CD4-positive, alpha-beta T cell (primary cell): ENCODE data around the gene RPL31. TPM values are rescaled to one million over a fixed set of nuclear protein-coding genes. Genes with fewer than 3 reads are reported as not detected.
A peak's percentile ranks its signal among the peaks of the same experiment; 100 is the strongest.

Experiments used
- ATAC-seq: fragments of 200-7000 bp; cut with Tn5 transposase; one replicate; pipeline ENCODE4 v1.10.0; 2022; ENCODE audit warnings: mild to moderate bottlenecking; ENCODE audit not compliant: poor library complexity
- CTCF ChIA-PET: fragments of 350-600 bp; sonication (Branson Sonifier 250); formaldehyde crosslinking; loops from one replicate; lab custom pipeline; 2021; ENCODE audit warnings: antibody characterized with exemption, inconsistent platforms; lab: Charles Lee
- POLR2A ChIA-PET: fragments of 350-600 bp; sonication (Branson Sonifier 250); formaldehyde crosslinking; loops from one replicate; lab custom pipeline; 2021; ENCODE audit warnings: antibody characterized with exemption, inconsistent platforms; lab: Charles Lee
- DNase-seq, 14 experiments: peaks; one replicate each; pipeline ENCODE4 v3.0.0-alpha.2; 2013 to 2020; ENCODE audit warnings: mixed read lengths in 2 of 14
- H3K27ac ChIP-seq, 2 donors: one replicate each; pipeline versions ENCODE4 v1.5.1 to v1.7.0; 2013; ENCODE audit warnings: low read length in 2 of 2, low read depth in 1 of 2, mild to moderate bottlenecking in 1 of 2
- H3K27me3 ChIP-seq, 2 experiments: 1 replicate in 1 of 2; 2 replicates in 1 of 2; pipeline versions ENCODE4 v1.6.1 to v1.7.0; 2013; ENCODE audit warnings: low read length in 2 of 2, control low read depth in 1 of 2, mild to moderate bottlenecking in 1 of 2, moderate library complexity in 1 of 2; ENCODE audit not compliant: insufficient read depth in 2 of 2, control insufficient read depth in 1 of 2
- H3K36me3 ChIP-seq: one replicate; pipeline ENCODE4 v1.6.1; 2013; ENCODE audit warnings: low read length, control low read depth; ENCODE audit not compliant: insufficient read depth
- H3K4me1 ChIP-seq: one replicate; pipeline ENCODE4 v1.6.1; 2013; ENCODE audit warnings: low read length, control low read depth; ENCODE audit not compliant: insufficient read depth
- H3K4me3 ChIP-seq: one replicate; pipeline ENCODE4 v1.5.1; 2013; ENCODE audit warnings: mild to moderate bottlenecking, low read length, moderate library complexity
- H3K9me3 ChIP-seq, 2 experiments: 1 replicate in 1 of 2; 2 replicates in 1 of 2; pipeline versions ENCODE4 v1.6.1 to v1.7.0; 2013; ENCODE audit warnings: low read length in 2 of 2, mild to moderate bottlenecking in 2 of 2, control low read depth in 1 of 2, moderate library complexity in 1 of 2; ENCODE audit not compliant: control insufficient read depth in 1 of 2, insufficient read depth in 1 of 2
- H3K27ac Mint-ChIP-seq: one replicate; pipeline ENCODE4 v1.8.0; 2020; ENCODE audit warnings: mixed read lengths
- H3K27me3 Mint-ChIP-seq: one replicate; pipeline ENCODE4 v1.8.0; 2021; ENCODE audit warnings: mixed read lengths
- H3K36me3 Mint-ChIP-seq: one replicate; pipeline ENCODE4 v1.8.0; 2021; ENCODE audit warnings: low read depth, mixed read lengths
- H3K4me1 Mint-ChIP-seq: one replicate; pipeline ENCODE4 v1.8.0; 2021; ENCODE audit warnings: low read depth, mixed read lengths
- H3K4me3 Mint-ChIP-seq: one replicate; pipeline ENCODE4 v1.8.0; 2020; ENCODE audit warnings: mild to moderate bottlenecking, mixed read lengths
- H3K9me3 Mint-ChIP-seq: one replicate; pipeline ENCODE4 v1.8.0; 2020; ENCODE audit warnings: mixed read lengths
- CTCF ChIP-seq: fragments of 200-600 bp; IDR thresholded peaks from one replicate; pipeline ENCODE4 v1.8.0; 2022; ENCODE audit warnings: antibody characterized with exemption, mild to moderate bottlenecking
- intact Hi-C, 2 experiments: fragments of 100-400 bp; cut with DNase I in 1 of 2; cut with micrococcal nuclease in 1 of 2; formaldehyde crosslinking; loops; one replicate each; pipeline versions ENCODE4 v1.15.1 to v1.9.0; 2023 to 2025; cut with DNase I, micrococcal nuclease
- total RNA-seq, 174 experiments: library from RNA in 2 of 174; stranded (reverse) in 2 of 174; gene quantifications; one replicate each; pipeline ENCODE4 v1.2.3 and lab custom pipeline; 2021 to 2026

Gene RPL31
- total RNA-seq, 2 experiments from 2014 or later, result 2,901 to 2,913 TPM

GRCh38 chr2:101032084-101032776 lies 30.1 kb downstream of the RPL31 start:
- Histone ChIP-seq H3K36me3 (no peaks in the 10 kb centered on the region), H3K4me3 (no peak overlapping the region), H3K9me3 (no peaks in the 10 kb centered on the region), H3K27me3 (peaks cover 0 to 4% of the 10 kb centered on the region in 2 experiments), H3K27ac (no peak overlapping the region), H3K4me1 (no peaks in the 10 kb centered on the region)
- DNase-seq, result no peak
- Mint-ChIP-seq H3K27me3 (no peaks in the 10 kb centered on the region), H3K36me3 (no peaks in the 10 kb centered on the region), H3K9me3 (no peaks in the 10 kb centered on the region), H3K4me3 (no peak overlapping the region), H3K4me1 (no peaks in the 10 kb centered on the region), H3K27ac (no peak overlapping the region)
- TF ChIP-seq CTCF, result no peak
- ChIA-PET POLR2A (interaction anchor here (1.0 kb wide), 1 partner anchor 29 kb away, joined by 3 read pairs; the partner anchor contains the start of gene RPL31), CTCF (no interaction called here)
- intact Hi-C loops, result no loop called here
- ATAC-seq, result no peak

- no peaks in the 10 kb centered on the region for H3K4me1 Mint-ChIP-seq
- DNase-seq (no peak), ATAC-seq (no peak)
- no peaks in the 10 kb centered on the region for H3K36me3 ChIP-seq
- H3K27me3 ChIP-seq, result peaks cover 0 to 4% of the 10 kb centered on the region in 2 experiments
- intact Hi-C loops, result no loop called here
- H3K4me1 ChIP-seq, result no peaks in the 10 kb centered on the region
- CTCF ChIA-PET, result no interaction called here
- no peaks in the 10 kb centered on the region for H3K9me3 Mint-ChIP-seq
- no peak overlapping the region for H3K27ac Mint-ChIP-seq
- H3K4me3 ChIP-seq, result no peak overlapping the region
- no peaks in the 10 kb centered on the region for H3K27me3 Mint-ChIP-seq
- peak; percentile 26 for TF ChIP-seq CTCF
- no peak overlapping the region for H3K4me3 Mint-ChIP-seq
- H3K9me3 ChIP-seq, result no peaks in the 10 kb centered on the region
- POLR2A ChIA-PET, result no interaction called here
- H3K27ac ChIP-seq, result no peak overlapping the region
- no peaks in the 10 kb centered on the region for H3K36me3 Mint-ChIP-seq
Observed at GRCh38 chr2:101036562-101036961, 34.5 kb downstream of the RPL31 start.

- ATAC-seq (no peak), DNase-seq (no peak)
- no peaks in the 10 kb centered on the region for H3K4me1 ChIP-seq
- intact Hi-C loops, result no loop called here
- Mint-ChIP-seq H3K4me3 (no peak overlapping the region), H3K9me3 (no peaks in the 10 kb centered on the region), H3K4me1 (no peaks in the 10 kb centered on the region), H3K27me3 (no peaks in the 10 kb centered on the region), H3K36me3 (no peaks in the 10 kb centered on the region), H3K27ac (no peak overlapping the region)
- POLR2A ChIA-PET, result no interaction called here
- no peak overlapping the region for H3K27ac ChIP-seq
- CTCF ChIA-PET, result no interaction called here
- H3K36me3 ChIP-seq, result no peaks in the 10 kb centered on the region
- no peak overlapping the region for H3K4me3 ChIP-seq
- peaks cover 0 to 4% of the 10 kb centered on the region in 2 experiments for H3K27me3 ChIP-seq
- no peak for TF ChIP-seq CTCF
- no peaks in the 10 kb centered on the region for H3K9me3 ChIP-seq
Observed at GRCh38 chr2:101037161-101037755, 35.2 kb downstream of the RPL31 start.
